ENCODE measurements around the gene DYNLL2.
"Not testable (repeated sequence)": the region's sequence is repeated elsewhere in the genome, so short reads cannot be mapped to it uniquely, and the experiment has no call there.

Gene DYNLL2

DNA sequence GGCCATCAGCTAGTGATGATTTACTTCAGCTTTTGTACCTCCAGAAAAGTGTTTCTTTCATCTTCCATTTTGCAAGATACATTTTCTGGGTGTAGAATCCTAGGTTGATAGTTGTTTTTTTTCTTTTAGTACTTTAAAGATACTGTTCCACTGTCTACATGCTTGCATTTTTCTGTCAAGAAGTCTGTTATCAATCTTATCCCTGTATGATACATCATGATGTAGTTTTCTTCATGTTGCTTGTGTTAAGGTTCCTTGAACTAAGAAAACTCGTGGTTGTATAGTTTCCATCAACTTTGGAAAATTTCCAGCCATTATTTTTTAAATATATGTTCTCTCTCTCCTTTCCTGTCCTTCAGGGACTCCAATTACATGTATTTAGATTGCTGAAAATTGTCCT is 24.1 kb downstream of the DYNLL2 start:
- no peak for DNase-seq (ENCODE audit: low spot score)

DNA sequence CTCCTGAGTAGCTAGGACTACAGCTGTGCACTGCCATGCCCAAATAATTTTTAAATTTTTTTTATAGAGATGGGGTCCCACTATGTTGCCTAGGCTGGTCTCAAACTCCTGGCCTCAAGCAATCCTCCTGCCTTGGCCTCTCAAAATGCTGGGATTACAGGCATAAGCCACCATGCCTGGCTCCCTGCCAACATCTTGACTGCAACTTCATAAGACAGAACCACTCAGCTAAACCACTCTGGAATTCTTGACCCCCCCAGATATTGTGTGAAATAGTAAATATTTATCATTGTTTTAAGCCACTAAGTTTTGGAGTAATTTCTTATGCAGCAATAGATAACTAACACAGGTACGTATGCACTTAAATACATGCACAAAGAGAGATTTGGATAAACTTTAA is 26.0 kb downstream of the DYNLL2 start:
- no peak for DNase-seq (ENCODE audit: low spot score)

DNA sequence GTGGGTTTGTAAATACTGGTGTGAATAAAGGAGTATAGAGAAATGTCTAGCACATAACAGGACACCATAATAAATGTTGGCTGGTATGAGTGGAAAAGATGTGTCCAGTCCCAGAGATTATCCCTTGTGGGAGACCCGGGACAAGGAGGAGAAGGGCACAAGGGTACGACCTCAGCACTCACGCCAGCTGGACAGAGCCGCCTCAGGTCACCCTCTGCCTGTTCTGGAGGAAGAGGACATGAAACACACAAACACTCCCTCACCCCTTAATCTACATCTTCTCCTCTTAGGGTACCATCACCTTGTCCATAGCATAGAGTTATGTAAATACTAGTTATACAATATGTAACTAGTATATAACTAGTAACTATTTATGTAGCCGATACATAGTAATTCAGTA is 26.8 kb downstream of the DYNLL2 start:
- DNase-seq (ENCODE audit: low spot score), result no peak

DNA sequence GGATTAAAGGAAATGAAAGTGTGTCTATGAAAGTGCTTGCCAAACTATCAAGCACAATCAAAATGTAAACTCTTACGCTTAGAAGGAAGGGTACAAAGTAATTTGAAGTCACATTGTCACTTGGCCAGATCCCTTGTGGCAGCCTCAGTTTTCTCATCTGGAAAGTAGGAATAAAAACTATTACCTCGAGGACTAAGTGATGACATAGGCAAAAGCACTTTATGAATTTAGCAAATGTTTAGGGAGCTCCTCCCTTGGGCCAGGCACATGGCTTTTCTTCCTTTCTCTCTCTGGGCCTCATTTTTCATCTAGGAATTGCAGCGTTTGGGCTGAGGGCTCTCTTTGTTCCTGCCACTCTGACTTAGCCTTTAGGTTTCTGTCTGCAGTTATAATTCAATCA is 28.5 kb downstream of the DYNLL2 start:
- no peak for DNase-seq (ENCODE audit: low spot score)

DNA sequence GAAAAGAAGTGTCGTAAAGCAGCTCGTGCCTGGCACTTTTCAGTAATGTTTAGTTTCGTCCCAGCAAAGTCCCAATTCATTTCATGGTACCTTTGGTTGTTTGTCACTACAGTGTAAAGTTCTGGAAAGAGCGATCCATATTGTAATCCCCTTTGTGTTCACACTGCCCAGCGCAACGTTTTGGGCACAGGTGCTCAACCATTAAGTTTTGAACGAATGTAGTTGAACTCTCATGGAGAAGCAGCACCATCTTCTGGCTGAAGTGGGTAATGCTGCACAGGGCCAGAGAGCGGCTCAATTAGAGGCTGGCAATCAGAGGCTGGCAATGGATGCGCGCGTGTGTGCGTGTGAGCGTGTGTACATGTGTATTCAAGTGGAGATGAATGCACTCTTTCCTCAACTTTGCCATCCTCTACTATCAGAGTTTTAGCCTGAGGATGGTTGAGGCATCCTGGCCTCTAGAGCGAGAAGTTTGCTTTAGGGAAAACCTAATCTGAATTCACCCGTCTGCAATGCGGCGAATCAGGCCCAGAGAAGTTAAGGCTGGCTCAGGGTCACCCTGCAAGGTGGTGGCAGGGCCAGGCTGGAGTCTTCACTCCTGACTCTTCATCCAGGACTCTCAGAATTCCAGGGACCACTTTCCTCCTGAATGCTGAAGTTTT is 29.9 kb downstream of the DYNLL2 start:
- DNase-seq (ENCODE audit: low spot score), result peak; percentile 75

DNA sequence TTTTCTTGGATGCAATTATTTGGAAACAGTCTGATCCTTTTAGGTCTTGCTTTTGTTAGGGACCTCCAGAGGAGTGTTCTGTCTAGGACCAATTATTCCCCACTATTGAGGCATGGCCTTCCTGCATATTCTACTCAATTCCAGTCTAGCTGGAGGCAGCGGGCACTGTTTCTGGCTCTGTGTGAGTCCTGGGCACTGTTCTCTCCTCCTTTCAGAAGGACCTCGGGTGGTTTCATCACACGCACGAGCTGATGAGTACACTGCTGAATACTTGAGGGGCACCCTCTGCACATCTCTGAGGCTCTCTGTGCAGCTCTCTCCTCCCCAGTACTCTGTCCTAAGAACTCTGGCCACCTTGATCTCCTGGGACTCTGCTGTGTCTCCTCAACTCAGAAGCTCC is 30.7 kb downstream of the DYNLL2 start:
- no peak for DNase-seq (ENCODE audit: low spot score)

DNA sequence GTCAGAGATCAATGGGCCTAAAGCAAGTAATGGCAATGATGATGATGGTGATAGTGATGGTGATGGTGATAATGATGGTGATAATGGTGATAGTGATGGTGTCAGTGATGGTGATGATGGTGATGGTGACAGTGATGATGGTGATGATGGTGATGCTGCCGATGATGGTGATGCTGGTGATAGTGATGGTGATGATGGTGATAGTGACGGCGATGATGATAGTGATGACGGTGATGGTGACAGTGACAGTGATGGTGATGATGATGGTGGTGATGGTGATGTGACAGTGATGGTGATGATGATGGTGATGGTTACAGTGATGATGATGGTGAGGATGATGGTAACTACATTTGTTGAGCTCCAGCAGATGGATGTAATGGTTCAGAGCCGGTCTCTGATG is 34.2 kb downstream of the DYNLL2 start:
- DNase-seq (ENCODE audit: low spot score), result no peak

DNA sequence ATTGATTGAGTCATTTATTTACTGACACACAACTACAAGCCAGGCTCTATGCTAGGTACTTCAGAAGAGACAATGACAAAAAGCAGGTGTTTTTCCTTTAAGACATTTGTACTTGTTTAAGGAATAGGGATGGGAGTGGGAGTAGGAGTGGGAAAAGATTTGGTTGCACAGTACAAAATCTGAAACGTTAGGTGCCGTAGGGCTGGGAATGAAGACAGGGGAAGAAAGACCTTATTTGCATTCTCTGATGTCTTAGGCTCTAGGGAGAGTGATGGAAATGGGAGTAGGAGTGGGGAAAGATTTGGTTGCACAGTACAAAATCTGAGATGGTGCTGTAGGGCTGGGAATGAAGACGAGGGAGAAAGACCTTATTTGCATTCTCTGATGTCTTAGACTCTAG is 36.3 kb downstream of the DYNLL2 start:
- no peak for DNase-seq (ENCODE audit: low spot score)

DNA sequence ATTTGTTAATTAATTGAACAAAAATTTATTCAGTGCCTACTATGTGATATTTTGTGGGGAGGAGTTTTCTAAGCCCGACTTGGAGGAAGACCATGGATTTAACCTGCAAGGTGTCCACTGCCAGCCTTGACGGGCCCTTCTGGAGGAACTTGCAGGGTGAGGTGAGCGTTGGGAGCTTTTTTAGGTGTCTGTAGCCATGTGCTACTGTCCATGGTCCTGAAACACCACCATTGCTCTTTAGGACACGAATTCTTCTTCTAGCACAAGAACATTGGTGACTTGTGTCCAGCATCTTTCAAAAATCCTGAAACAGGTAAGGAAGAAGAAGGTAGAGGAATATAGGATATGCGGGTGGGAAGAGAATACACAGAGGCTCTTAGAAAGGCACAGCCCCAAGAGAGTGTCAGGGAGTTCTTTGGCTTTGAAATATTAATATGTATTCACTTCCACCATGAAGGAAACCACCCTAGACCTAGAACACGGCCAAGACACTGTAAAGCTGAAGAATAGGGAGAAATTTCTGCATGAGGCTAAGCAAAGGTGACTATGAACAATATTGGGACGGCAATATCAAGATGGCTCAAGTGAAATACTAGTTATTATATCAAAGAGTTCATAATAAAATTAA is 37.1 kb downstream of the DYNLL2 start:
- peak; percentile 22 for DNase-seq (ENCODE audit: low spot score)

DNA sequence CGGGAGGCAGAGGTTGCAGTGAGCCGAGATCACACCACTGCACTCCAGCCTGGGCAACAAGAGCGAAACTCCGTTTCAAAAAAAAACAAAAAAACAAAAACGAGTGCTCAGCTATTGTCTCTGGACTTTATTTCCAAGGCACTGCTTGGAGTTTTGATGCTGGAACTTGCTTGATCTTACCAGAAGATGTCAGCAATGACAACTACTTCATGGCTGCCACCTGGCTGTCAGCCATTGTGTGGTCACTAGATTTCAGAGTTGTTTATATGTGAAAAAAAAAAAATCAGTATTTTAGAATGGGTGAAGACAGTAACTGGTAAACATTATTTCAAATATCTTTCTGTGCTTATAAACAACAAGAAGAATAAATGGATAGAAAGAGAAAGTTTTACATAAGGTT is 38.7 kb downstream of the DYNLL2 start:
- DNase-seq (ENCODE audit: low spot score), result peak; percentile 35

DNA sequence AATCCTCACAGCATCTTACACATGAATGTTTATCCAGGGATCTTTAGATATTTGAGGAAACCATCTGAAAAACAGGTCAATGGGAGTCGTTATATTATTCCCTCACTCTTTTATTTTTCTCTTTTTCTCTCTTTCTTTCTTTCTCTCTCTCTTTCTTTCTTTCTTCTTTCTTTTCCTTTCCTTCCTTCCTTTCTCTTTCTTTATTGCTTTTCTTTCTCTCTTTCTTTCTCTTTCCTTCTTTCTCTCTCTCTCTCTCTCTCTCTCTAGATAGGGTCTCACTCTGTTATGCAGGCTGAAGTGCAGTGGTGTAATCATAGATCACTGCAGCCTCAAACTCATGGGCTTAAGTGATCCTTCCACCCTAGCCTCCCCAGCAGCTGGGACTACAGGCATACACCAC is 44.6 kb downstream of the DYNLL2 start:
- DNase-seq (ENCODE audit: low spot score), result no peak

DNA sequence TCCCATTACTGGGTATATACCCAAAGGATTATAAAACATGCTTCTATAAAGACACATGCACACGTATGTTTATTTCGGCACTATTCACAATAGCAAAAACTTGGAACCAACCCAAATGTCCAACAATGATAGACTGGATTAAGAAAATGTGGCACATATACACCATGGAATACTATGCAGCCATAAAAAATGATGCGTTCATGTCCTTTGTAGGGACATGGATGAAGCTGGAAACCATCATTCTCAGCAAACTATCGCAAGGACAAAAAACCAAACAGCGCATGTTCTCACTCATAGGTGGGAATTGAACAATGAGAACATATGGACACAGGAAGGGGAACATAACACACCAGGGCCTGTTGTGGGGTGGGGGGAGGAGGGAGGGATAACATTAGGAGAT is 49.5 kb downstream of the DYNLL2 start:
- not testable (repeated sequence) for DNase-seq (ENCODE audit: low spot score)

DNA sequence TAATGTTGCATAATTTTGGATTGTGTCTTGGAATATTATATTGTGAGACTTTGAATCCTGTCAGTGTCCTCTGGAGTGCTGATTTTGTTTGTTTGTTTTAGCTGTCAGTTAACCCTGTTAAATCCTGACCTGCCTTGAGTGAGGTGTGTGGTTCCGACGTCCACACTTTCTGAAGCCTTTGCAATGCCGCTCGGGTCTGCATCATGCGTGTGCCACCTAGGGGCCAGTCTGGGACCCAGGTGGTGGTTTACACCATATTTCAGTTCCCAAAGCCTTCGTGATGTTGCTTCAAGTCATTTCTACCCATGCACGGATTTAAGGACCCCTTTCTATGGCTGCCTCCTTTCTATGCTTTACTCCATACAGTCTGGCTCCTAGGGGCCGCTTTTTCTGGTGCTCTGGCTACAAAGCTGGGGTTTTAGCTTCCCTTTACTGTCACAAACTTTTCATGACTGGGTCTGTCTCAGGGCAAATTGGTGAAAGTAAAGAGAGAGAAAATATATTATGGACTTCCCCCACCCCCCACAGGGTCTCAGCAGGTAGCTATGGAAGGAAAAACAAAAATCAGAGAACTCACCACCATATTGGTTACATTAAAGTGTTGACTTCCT is 53.6 kb downstream of the DYNLL2 start:
- peak; percentile 8 for DNase-seq (ENCODE audit: low spot score)

DNA sequence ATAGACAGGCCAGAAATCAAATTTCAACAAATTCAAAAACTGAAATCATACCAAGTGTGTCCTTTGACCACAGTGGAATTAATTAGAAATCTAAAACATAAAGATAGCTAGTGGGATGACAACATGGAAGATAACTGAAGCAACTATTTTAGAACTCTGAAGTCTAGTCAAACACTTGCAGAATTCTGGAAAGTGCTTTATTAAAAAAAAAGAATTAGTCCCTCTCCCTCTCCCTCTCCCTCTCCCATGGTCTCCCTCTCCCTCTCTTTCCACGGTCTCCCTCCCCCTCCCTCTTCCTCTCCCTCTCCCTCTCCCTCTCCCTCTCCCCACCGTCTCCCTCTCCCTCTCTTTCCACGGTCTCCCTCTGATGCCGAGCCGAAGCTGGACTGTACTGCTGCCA is 58.3 kb downstream of the DYNLL2 start:
- DNase-seq (ENCODE audit: low spot score), result no peak

DNA sequence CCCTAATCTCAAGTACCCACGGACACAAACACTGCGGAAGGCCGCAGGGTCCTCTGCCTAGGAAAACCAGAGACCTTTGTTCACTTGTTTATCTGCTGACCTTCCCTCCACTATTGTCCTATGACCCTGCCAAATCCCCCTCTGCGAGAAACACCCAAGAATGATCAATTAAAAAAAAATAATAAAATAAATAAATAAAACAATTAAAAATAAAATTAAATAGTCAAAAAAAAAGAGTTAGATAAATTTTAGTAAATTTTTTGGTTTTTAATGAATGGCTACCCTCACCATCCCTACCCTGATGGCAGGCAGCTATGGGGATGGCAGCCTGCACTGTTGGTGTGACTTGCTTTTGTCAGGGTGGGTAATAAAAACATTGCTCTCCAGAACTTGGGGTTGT is 60.1 kb downstream of the DYNLL2 start:
- not testable (repeated sequence) for DNase-seq (ENCODE audit: low spot score)

DNA sequence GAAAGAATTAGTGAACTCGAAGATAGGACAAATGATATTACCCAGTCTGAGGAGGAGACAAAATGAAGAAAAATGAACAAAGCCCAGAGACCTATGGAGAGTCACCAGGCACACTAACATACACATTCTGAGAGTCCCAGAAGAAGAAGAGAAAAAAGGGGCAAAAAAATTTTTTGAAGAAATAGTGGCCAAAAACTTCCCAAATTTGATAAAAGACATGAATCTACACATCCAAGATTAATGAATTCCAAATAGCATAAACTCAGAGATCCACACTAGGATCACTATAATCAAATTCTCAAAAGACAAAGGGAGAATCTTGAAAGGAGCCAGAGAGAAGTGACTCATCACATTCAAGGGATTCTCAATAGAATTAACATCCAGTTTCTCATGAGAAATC is 61.6 kb downstream of the DYNLL2 start:
- DNase-seq (ENCODE audit: low spot score), result no peak
